HG03432 (cell line): ENCODE data around the gene ELFN2.

Experiments
- ATAC-seq: cut with Tn5 transposase; IDR thresholded peaks from one replicate; pipeline ENCODE4 v1.9.1; 2021; ENCODE audit warnings: mild to moderate bottlenecking, moderate library complexity; ENCODE audit not compliant: unreplicated experiment

ELFN2 gene

DNA sequence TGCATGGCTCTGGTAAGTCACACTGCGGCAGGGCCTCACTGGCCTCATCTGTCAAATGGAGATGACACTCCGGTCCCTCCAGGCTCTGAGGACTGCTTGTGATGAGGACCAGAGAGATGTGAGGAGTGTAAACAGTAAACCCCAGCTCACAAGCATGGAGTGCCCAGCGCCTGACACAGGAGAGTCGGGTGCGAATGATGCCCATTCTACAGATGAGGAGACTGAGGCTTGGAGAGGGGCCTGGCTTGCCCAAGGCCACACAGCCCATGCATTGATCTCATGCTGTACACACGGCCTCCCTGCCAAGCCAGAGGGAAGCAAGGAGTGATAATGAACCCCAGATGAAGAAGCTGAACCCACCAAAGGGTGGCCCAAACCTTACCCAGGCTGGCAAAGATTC lies 37.2 kb downstream of the ELFN2 start:
- no peak for ATAC-seq

DNA sequence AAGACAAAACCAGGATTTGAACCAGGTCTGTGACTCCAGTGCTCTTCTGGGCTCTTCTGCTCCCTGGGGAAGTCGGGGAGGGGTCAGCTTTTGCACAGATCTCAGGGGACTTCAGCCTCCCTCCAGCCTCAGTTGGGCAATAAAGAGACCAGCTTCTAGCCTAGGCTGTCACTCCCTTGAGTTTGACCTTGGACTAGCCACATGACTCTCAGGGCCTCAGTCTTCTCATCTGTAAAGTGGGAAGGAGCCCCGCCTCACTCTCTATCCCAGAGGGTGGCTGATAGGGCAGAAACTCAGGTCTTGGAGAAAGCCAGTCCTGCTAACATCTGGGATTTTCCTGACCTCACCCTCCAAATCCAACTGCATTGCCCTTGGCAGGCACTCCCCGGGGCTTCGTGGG lies 38.7 kb downstream of the ELFN2 start:
- no peak for ATAC-seq

DNA sequence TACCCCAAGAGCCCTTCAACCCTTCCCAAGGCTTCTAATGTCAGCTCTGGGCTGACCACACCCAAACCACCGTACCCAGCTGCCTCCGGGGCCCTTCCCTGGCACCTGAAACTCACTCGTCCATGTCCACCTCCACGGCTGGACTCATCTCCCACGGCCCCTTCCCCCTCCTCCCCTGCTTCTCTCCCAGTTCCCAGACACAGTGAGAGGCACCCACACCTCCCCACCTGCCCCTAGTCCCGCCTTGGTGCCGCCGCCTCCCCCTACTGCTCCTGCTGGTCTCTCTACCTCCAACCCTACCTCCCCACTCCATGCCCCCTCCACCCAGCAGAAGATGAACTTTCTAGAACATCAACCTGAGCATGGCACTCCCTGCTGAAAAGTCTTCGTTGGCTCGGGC lies 39.5 kb downstream of the ELFN2 start:
- no peak for ATAC-seq

DNA sequence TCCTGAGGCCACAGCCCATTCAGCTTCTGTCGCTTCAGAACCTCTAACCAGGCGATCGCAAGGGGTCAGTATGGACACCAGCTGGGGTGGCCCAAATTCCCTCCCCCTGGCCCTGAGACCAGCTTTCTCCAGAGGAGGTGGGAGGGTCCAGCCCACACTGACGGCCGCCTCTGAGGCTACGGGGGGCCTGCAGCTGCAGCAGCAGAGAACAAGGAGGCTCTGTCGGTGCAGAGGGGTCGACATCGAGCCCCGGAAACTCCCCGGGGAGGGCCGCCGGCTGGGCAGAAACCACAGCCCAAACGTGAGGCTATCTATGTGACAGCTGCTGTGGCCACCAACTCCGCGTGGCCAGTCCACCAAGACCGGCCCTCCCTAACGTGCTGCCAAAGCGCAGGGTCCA lies 40.8 kb downstream of the ELFN2 start:
- ATAC-seq, result no peak

DNA sequence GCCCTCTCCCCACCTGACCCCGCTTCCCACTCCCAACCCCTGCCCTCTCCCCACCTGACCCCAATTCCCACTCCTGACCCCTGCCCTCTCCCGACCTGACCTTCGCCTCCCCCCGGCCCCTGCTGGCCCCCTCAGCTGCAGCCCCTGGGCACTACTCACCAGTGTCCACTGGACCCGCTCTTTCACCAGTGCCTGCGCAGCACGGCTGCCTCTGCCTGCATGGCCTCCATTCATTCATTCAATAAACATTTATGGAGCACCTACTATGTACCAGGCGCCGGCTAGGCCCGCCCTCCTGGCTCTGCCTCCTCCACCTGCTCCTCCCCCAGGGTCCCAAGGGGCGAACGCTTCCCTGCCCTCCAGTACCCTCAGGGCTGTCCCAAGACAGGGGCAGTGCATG lies 42.6 kb downstream of the ELFN2 start:
- no peak for ATAC-seq

DNA sequence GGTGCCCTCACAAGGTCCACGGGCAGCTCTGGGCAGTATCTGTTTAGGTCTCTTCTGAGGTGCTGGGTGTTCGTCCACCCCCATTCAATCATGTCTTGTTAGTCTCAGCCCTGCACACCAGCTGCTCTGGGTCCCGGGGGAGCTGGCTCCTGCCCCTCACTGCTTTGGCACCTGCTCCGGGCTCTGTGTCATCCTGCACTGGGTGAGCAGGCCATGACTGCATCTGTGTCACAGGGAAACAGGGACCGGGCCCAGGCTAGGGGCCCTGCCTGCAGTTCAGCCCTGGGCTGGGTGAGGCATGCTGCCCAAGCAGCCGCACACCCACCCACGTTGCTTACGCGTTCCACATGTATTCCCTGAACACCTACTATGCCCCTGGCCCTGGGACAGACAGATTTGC lies 43.9 kb downstream of the ELFN2 start:
- ATAC-seq, result no peak

DNA sequence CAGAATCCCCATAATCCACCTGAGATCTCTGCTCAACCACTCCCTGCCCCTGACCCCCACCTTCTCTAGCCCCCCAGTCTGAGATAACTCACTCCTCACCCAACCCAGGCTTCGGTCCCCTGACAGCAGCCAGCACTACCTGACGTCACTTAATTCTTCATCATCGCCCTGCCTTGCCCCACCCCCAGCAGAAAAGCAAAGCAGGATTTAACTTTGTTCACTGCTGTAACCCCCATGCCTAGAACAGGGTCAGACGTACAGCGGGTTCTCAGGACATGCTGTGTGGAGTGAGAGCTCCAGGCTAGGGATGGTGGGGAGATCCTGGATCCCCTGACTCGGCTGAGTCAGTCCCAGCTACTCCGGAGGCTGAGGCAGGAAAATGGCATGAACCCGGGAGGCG lies 45.8 kb downstream of the ELFN2 start:
- ATAC-seq, result no peak

DNA sequence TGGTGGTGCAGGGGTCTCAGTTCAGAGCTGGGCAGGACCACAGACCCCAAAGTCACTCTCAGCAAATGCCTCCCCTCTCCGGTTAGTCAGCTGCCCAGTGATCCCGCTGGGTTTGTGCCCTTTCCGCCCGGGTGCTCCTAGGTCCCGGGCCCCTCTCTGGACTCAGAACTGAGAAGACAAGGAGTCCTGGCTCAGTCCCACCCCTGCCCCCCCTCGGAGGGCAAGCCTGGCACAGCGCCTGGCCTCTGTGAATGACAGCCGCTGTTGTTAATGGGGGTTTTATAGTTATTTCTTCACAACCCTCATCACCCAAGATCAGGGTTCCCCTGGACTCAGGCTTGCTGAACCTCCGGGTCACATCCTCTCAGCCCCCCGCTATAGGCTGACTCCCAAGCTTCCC lies 47.6 kb downstream of the ELFN2 start:
- ATAC-seq, result no peak

DNA sequence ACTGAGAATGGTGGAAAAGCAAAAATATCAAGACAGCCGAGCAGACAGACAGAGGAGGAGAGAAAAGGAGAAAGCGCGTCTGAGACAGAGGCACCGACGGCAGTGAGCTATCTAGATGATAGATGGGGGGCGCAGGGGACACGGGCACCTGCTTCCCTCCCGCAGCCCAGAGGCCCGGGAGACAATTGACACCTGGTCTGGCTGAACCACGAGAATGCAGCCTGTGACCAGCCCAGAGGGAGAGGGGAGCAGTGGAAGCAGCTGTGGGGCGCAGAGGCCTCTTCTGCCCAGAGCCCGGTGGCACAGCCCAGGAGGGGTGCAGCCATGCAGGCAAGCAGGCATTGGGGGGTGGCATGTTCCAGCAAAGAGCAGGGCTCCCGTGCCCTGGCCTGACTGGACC lies 48.2 kb downstream of the ELFN2 start:
- ATAC-seq, result no peak

DNA sequence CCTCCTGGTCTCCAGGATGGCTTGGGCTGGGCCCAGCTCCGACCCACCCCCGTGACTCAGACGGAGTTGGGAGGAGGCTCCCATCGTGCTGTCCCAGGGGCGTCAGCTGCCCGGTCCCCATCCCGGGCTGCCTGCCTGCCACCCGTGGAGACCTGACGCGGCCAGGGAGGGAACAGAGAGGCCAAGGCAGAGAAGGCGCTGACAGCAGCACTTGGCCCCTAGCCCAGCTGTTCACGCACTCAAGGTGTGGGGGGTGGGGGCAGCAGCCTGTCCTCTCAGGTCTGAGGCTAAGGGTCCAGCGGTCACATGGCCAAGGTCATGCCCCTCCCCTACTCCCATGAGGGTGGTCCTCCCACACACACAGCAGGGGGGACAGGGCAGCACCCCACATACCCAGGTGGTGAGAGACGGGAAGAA lies 48.6 kb downstream of the ELFN2 start:
- no peak for ATAC-seq

DNA sequence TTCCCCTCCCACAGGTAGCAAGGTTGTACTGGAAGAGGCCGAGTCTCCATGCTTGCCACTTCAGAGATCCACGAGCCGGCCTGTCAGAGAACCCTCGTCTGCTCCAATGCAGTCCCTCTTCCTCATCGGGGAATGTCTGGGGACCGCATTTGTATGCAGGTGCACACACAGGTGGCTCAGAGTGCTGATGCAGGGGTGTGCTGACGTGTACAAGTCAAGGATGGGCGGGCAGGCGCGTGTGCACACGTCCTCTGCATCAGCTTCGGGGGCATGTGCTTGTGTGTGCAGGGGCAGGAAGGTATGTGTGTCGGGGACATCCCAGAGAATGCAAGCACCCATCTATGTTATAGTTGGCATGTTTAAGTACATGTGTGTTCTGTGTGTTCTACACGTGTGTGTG lies 49.4 kb downstream of the ELFN2 start:
- no peak for ATAC-seq

DNA sequence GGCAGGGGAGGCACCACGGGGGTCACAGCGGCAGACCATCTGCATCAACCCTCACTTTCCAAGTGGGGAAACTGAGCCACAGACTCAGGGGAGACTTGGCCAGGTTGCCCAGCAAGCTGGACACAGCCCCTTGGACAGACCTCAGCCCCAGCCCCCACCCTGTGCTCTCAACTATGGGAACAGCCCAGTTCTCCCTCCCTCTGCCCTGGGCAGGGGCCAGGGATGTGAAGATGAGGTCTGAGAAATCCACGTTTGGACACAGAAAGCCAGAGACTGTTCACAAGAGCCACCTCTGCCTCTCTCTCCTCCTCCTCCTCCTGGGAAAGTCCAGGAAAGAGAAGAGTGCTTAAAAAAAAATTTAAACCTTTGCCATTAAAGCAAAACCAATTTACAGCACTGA lies 50.1 kb downstream of the ELFN2 start:
- ATAC-seq, result no peak

DNA sequence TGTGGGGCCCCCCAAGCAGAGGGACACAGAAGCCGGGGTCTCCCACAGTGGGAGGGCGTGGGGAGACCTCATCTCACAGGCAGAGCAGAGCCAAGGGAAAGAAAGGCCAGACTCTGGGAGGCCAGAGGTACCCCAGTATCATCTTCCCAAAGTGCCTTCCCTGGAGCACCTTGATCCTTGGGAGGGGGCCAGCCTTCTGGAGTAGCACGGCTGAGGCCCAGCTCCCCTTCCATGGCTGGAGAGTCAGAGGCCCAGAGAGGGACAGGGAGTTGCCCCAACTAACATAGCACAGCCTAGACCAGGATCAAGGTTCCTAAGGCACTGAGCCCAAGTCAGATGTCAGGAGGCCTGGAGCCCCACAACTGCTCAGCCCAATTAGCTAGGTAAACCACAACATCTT lies 50.6 kb downstream of the ELFN2 start:
- no peak for ATAC-seq

DNA sequence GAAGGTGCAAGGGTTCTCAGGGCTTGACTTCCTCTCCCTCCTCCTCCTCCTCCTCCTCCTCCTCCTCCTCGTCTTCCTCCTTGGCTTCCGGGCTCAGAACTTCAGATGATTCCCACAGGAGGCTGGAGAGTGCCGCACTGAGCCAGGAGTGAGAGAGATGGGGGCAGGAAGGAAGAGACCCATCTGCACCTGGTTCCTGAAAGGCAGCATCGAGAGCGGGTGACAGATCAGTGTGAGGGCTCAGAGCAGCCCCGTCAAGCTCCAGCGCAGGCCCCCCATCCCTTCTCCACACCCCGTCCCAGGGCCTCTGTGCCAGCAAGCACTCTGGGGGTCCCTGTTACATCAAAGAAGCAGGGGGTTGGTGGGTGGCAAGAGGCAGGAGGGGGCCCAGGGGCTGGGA lies 51.5 kb downstream of the ELFN2 start:
- ATAC-seq, result no peak

DNA sequence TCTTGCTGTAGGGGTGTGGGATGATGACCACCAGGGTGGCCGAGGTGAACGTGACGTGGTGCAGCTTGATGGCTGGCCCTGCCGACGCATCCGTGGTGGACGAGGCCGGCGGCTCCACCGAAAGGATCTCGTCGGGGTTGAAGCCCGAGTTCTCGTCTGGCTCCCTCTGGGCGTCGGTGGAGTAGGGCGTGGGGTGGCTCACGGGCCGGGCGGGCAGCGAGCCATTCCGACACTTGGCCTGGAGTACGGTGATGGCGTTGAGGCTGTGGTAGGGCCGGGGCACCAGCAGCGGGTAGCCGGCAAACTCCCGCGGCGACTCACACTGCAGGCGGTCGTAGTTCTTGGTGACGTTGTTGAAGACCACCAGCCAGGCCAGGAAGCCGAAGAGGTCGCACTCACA lies 52.7 kb downstream of the ELFN2 start:
- ATAC-seq, result no peak

DNA sequence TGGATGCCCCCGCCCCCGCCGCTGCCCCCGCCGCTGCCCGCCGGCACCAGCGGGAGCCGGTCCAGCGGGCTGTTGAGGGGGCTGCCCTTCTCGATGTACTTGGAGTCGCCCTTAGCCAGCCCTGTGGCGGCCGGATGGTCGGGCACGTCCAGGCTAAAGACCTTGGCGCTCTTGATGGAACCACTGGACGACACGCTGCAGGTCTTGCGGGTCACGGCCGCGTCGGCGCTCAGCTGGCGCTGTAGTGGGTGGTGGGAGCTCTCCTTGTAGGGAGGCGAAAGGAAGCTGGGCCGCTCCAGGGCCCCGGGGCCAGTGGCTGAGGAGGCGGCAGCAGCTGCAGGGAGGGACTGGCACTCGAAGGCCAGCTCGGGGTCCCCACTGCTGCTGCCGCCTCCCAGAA lies 53.8 kb downstream of the ELFN2 start:
- no peak for ATAC-seq

DNA sequence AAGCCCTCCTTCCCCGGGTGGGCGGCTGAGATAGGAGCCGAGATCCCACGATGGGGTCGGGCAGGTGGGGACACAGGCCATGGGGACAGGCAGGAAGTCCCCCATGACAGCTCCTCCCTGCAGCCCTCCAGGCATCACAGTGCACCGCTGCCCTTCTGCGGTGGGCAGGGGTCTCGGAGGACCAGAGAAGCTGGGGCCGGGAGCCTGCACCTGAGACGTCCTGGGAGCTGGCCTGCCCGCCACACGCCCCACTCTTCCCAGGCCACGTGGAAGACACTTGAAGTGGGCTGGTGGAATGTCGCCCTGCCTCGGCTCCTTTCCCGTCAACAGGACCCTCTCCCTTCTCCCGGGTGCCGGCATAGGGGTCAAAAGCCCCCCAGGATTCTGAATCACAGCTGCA lies 55.4 kb downstream of the ELFN2 start:
- no peak for ATAC-seq

DNA sequence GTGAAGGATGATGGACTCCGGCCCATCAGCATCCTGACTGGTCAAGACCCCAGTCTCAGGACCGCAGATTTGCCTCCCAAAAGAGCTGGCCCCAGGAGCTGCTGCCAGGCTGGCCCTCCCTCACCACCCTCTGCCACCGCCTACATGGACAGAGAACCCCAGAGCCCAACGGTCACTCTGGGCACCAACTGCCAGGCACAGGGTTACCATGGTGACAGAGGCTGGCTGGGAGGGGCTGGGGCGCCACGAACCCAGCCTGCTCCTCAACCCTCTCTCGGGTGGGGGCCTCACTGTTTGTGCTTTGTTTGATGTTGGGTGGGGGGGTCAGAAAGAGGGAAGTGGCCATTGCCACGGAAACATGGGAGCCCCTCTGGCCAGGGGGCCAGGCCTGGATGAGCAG lies 55.8 kb downstream of the ELFN2 start:
- ATAC-seq, result no peak

DNA sequence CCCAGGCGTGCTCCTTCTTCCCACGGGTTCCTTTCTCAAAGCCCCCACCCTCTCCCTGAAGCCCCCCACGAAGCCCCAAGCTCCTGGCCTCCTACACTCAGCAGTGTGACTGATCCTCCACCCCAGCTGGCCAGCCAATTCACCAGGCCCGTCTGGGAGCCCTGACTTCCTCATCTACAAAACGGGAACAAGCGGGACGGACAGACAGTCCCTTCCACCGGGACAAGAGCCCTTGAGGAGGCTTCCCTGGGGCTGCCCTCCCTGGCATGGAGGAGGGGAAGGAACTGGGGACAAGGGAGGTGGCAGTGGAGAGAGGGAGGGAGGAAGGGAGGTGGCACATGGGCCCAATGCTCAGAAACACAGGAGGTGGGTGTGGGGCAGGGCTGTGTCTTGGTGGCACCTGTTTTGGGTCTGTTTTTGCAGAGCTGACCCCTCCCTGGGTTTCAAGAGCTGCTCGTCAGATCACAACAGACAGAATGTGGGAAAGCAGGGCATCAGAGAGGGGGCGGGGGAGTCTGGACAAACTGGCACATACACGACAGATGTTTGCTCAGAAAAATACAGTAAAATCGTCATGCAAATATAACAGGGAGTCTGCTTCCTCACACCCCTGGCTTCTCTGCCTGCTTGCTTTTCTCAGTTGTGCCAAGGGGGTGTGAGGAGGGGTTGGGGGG lies 56.8 kb downstream of the ELFN2 start:
- no peak for ATAC-seq

DNA sequence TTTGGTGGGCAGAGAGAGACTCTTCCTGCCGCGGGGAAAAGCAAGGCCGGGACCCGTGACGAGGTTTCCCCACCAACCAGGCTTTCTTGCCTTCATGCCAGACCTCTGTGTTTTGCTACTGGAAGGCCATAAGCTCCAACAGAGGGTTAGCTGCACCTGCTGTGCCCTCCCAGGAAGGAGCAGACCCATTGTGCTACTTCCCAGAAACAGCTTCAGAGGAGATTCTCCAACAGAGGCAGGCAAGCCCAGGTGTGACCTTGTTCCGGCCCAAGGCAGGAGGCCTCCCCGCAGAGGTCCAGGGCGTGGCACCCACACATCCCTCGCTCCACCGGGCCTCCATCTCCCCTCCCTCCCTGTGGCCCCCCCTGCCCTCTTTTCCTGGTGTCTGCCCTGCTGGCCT lies 57.8 kb downstream of the ELFN2 start:
- ATAC-seq, result no peak

DNA sequence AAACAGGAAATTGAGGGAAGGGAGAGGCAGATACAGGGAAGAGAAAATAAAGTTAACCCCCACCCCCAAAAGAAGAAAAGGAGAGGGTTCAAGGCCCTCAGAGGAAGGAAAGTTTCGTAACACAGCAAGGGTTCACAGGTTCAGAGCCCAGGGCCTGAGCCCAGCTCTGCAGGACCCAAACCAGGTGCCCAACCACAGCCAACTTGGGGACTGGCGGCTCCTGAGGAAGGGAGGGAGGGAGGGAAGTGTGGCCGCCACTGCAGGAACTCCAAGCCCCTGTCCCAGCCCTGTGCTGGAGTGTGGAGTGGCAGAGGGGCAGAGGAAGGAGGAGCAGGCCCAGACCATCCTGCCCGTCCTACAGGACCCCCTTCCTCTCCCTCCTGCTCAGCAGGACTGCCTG lies 59.2 kb downstream of the ELFN2 start:
- ATAC-seq, result no peak

DNA sequence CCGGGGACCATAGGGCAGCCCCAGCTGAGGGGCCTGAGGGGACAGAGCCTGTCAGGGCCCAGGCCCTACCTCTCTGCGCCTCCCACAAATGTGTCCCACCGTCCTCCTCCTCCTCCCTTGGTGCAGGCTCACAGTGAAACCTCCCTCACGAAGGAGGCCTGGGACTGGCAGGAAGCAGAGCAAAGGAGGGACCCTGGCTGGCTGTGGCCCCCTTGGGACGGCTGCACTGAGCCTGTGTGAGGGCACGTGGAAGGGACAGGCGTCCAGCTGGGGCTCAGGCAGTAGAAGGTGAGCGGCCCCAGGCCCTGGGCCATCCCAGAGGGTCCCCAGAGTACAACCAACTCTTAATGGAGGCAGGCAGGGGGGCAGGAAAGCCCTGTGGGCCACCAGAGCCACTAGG lies 60.7 kb downstream of the ELFN2 start:
- no peak for ATAC-seq

DNA sequence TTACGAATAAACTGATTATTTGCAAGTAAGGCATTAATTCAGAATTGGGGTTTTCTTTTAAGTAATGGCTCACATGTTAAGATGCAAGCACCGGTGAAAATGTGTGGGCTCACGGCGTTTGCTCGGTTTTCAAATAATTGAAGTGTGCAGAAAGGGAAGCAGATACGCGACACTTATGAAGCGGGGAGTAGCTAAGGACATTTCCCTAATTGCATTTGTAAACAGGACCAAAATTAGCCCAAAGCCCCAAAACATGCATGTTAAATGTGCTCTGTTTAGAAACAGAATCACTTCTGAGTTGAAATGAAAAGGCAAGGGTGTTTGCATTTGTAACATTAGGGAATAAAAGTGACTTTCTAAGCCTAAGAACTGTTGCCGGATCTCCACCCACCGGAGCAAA lies 61.3 kb downstream of the ELFN2 start:
- no peak for ATAC-seq
